T-helper 2 cell treated with Interferon-gamma antibody and Interleukin-4, amounts not matched to agents 5 μg/mL and 100 μg/mL, for 36 hours (primary cell): ENCODE data around the gene ANKRD1.
"Not testable (repeated sequence)": the region's sequence is repeated elsewhere in the genome, so short reads cannot be mapped to it uniquely, and the experiment has no call there.

Source experiments
- DNase-seq: peaks from one replicate; pipeline ENCODE4 v3.0.0; 2021; ENCODE audit warnings: low spot score
- H3K27ac Mint-ChIP-seq: one replicate; pipeline ENCODE4 v1.8.0; 2021; ENCODE audit warnings: mild to moderate bottlenecking, mixed read lengths
- H3K27me3 Mint-ChIP-seq: one replicate; pipeline ENCODE4 v1.8.0; 2021; ENCODE audit warnings: low read depth, mixed read lengths
- H3K36me3 Mint-ChIP-seq: one replicate; pipeline ENCODE4 v1.8.0; 2021; ENCODE audit warnings: low read depth, mixed read lengths
- H3K4me1 Mint-ChIP-seq: one replicate; pipeline ENCODE4 v1.8.0; 2021; ENCODE audit warnings: low read depth, mixed read lengths
- H3K4me3 Mint-ChIP-seq: one replicate; pipeline ENCODE4 v1.8.0; 2022; ENCODE audit warnings: mild to moderate bottlenecking, moderate library complexity, mixed read lengths
- H3K9me3 Mint-ChIP-seq: one replicate; pipeline ENCODE4 v1.8.0; 2021; ENCODE audit warnings: mixed read lengths

The ANKRD1 gene

GRCh38 chr10:90945491-90946070 is 24.7 kb upstream of the ANKRD1 start:
- H3K27ac Mint-ChIP-seq: peak overlapping the region; percentile 14
- no peak for DNase-seq
- H3K4me1 Mint-ChIP-seq: peaks cover 23% of the 10 kb centered on the region
- H3K27me3 Mint-ChIP-seq: no peaks in the 10 kb centered on the region
- H3K4me3 Mint-ChIP-seq: no peak overlapping the region
- H3K36me3 Mint-ChIP-seq: peaks cover 10% of the 10 kb centered on the region
- peaks cover 17% of the 10 kb centered on the region for H3K9me3 Mint-ChIP-seq

DNA sequence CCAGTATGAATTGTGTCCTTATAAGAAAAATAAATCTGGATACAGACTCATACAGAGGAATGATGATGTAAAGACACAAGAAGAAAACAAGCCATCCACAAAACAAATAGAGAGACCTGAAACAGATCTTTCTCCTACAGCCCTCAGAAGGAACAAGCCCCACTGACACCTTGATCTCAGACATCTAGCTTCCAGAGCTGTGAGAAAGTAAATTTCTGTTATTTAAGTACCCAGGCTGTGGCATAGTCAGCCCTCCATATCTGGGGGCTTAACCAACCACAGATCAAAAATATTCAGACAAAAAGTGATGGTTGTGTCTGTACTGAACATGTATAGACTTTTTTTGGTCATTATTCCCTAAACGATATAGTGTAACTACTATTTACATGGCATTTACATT is 23.9 kb upstream of the ANKRD1 start:
- H3K4me3 Mint-ChIP-seq: no peak overlapping the region
- no peak overlapping the region for H3K27ac Mint-ChIP-seq
- DNase-seq: no peak
- peaks cover 23% of the 10 kb centered on the region for H3K4me1 Mint-ChIP-seq
- no peaks in the 10 kb centered on the region for H3K27me3 Mint-ChIP-seq
- peaks cover 10% of the 10 kb centered on the region for H3K36me3 Mint-ChIP-seq
- peaks cover 11% of the 10 kb centered on the region for H3K9me3 Mint-ChIP-seq

DNA sequence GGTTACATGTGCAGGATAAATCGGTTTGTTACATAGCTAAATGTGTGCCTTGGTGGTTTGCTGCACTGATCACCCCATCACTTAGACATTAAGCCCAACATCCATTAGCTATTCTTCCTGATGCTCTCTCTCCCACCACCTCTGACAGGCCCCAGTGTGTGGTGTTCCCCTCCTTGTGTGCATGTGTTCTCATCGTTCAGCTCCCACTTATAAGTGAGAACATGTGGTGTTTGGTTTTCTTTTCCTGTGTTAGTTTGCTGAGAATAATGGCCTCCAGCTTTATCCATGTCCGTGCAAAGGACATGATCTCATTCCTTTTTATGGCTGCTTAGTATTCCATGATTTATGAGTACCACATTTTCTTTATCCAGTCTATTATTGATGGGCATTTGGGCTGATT is 22.1 kb upstream of the ANKRD1 start:
- H3K36me3 Mint-ChIP-seq, H3K27ac Mint-ChIP-seq, H3K27me3 Mint-ChIP-seq, H3K9me3 Mint-ChIP-seq, H3K4me3 Mint-ChIP-seq, DNase-seq: not testable (repeated sequence)
- peaks cover 23% of the 10 kb centered on the region for H3K4me1 Mint-ChIP-seq

DNA sequence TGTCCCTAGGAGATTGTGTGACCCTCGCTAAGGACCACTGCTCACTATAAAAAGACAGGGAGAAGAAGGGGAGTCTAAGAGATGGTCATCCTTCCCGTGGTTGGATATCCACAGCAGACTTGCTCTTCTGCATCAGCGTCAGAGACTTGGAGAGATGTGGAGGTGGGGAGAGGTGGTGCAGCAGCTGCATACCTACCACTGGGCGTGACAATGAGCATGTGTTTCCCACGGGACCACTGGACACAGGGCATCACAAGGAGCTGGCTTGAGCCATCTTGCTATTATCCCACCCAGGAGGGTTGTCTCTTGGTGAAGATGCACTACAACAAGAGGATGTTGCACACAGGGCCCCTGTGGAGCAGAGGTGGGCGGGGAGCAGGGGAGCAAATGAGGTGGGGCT is 18.8 kb upstream of the ANKRD1 start:
- Mint-ChIP-seq H3K27me3 (peaks cover 6% of the 10 kb centered on the region), H3K36me3 (peaks cover 1% of the 10 kb centered on the region), H3K9me3 (no peaks in the 10 kb centered on the region), H3K4me1 (peaks cover 13% of the 10 kb centered on the region), H3K4me3 (no peak overlapping the region), H3K27ac (no peak overlapping the region)
- no peak for DNase-seq

GRCh38 chr10:90939116-90939515 is 18.2 kb upstream of the ANKRD1 start:
- H3K27me3 Mint-ChIP-seq: peaks cover 6% of the 10 kb centered on the region
- H3K36me3 Mint-ChIP-seq: peaks cover 1% of the 10 kb centered on the region
- H3K4me3 Mint-ChIP-seq: no peak overlapping the region
- peaks cover 13% of the 10 kb centered on the region for H3K4me1 Mint-ChIP-seq
- no peak overlapping the region for H3K27ac Mint-ChIP-seq
- no peaks in the 10 kb centered on the region for H3K9me3 Mint-ChIP-seq
- no peak for DNase-seq

DNA sequence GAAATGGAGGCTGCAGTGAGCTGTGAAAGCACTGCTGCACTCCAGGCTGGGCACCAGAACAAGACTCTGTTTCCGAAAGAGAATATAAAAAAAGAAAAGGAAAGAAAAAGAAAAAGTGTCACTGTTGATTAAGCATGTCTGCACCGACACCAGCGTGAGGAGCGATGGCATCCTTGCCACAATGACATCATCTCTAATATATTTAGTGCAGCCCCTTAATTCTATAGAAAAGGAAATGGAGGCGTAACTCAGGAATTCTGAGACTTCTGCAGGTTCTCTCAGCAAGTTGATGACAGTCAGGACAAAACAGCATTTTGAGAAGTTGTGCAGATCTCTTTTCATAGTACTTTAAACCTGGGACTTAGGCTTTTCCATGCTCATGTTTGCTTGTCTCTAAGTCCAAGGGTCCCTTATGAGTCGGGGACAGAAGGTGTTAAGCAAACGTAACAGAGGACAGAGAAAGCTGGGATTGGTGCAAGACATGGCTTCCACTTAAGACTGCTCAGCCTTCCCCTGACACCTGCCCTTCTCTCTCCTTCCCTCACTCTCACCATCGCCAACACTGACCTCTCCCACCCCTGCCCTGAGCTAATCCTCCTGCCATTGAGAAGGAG is 16.9 kb upstream of the ANKRD1 start:
- H3K4me1 Mint-ChIP-seq: peaks cover 10% of the 10 kb centered on the region
- DNase-seq: no peak
- H3K27ac Mint-ChIP-seq: no peak overlapping the region
- peaks cover 11% of the 10 kb centered on the region for H3K27me3 Mint-ChIP-seq
- no peaks in the 10 kb centered on the region for H3K36me3 Mint-ChIP-seq
- H3K4me3 Mint-ChIP-seq: no peak overlapping the region
- H3K9me3 Mint-ChIP-seq: no peaks in the 10 kb centered on the region

- H3K27ac Mint-ChIP-seq: no peak overlapping the region
- H3K9me3 Mint-ChIP-seq: no peaks in the 10 kb centered on the region
- no peak for DNase-seq
- H3K4me3 Mint-ChIP-seq: no peak overlapping the region
- H3K27me3 Mint-ChIP-seq: peaks cover 23% of the 10 kb centered on the region
- H3K4me1 Mint-ChIP-seq: peaks cover 10% of the 10 kb centered on the region
- no peaks in the 10 kb centered on the region for H3K36me3 Mint-ChIP-seq
Observed at GRCh38 chr10:90936276-90936659, 15.4 kb upstream of the ANKRD1 start.

GRCh38 chr10:90935581-90936275 is 14.8 kb upstream of the ANKRD1 start:
- Mint-ChIP-seq H3K36me3 (no peaks in the 10 kb centered on the region), H3K27me3 (peaks cover 28% of the 10 kb centered on the region), H3K4me1 (peaks cover 10% of the 10 kb centered on the region), H3K4me3 (no peak overlapping the region), H3K9me3 (no peaks in the 10 kb centered on the region), H3K27ac (no peak overlapping the region)
- DNase-seq: no peak

DNA sequence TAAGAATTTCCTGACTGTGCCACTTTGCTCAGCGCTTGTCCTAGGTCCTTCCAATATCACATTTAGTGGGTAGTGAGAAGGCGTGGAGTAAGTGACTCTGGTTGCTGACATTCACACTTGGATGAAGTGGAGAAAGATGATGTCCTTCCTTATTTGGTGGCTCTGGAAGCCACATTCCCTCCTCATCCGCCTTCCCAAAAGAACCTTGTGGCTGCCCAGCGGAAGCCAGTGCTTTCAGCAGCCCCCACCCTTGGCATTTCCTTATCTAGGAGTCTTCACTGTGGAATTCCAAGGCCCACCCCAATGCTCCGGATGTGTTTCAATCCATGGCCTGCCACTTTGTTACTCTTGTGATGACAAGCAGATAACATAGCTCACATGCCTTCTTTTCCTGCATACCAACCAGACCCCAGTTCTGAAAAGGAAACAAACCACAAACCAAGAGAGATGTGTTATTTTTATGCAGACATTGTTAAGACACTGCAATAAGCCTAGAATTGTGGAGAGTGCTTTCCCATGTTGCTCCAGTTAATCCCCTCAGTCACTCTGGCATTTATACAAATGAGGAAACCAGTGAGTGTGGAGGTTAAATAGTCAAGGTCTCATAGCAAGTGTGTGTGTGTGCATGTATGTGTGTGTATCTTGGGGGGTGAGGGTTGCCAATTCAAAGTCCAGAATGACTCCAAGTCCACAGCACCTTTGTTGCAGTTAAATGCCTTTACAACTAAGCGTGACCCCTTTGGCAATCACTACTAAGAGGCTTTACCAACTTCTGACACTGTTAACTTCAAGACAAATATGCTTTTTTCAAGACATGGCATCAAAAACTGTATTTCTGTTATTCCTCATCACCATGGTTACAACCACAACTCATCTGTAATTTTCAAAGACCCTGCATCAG is 10.3 kb upstream of the ANKRD1 start:
- no peak for DNase-seq
- H3K36me3 Mint-ChIP-seq: no peaks in the 10 kb centered on the region
- H3K4me1 Mint-ChIP-seq: peaks cover 8% of the 10 kb centered on the region
- no peak overlapping the region for H3K27ac Mint-ChIP-seq
- H3K9me3 Mint-ChIP-seq: no peaks in the 10 kb centered on the region
- H3K4me3 Mint-ChIP-seq: no peak overlapping the region
- H3K27me3 Mint-ChIP-seq: peaks cover 57% of the 10 kb centered on the region

GRCh38 chr10:90930070-90930837 is 9.4 kb upstream of the ANKRD1 start:
- Mint-ChIP-seq H3K4me3 (no peak overlapping the region), H3K4me1 (peaks cover 3% of the 10 kb centered on the region), H3K27me3 (peaks cover 54% of the 10 kb centered on the region), H3K9me3 (no peaks in the 10 kb centered on the region), H3K27ac (no peak overlapping the region), H3K36me3 (no peaks in the 10 kb centered on the region)
- no peak for DNase-seq

DNA sequence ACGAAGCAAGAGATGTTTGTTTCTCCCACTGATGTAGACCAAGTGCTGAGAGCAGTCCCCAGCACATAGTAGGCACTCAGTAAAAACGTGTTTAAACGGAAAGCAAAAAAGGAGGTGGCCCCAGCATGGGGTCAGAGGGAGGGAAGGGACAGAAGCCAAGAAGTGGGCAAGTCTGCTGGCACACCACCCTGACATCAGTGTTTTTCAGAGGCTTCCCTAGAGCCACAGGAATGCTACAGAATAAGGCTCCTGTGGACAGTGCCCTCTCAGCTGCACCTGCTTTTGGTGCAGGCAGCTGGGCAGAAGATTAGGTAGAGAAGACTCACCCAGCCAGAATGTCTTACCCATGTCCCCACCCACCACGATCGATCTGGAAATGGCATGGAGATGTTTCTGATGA is 8.3 kb upstream of the ANKRD1 start:
- Mint-ChIP-seq H3K4me3 (no peak overlapping the region), H3K9me3 (no peaks in the 10 kb centered on the region), H3K27ac (no peak overlapping the region), H3K4me1 (no peaks in the 10 kb centered on the region), H3K36me3 (no peaks in the 10 kb centered on the region), H3K27me3 (peaks cover 58% of the 10 kb centered on the region)
- DNase-seq: no peak

DNA sequence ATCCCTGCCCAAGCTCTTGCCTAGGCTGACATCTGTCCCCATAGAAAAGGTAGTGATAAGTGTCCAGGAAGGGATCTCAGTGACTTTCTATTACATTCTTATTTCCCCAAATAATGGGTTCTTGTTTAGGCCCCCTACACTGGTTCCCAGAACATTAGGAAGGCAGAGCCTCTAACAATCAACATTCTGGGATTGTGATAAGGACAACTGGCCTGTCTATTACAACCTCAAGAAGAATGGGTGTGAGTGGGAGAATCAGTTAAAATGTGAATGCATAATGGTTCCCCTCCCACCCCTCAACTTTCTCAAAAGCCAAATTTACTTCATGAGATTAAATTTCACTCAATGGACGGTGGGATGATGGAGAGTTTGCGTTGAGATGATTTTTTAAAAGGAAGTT is 6.4 kb upstream of the ANKRD1 start:
- no peak for DNase-seq
- peaks cover 59% of the 10 kb centered on the region for H3K27me3 Mint-ChIP-seq

More for the DNA sequence above, 6.4 kb upstream of the ANKRD1 start:
- H3K4me3 Mint-ChIP-seq: no peak overlapping the region
- no peaks in the 10 kb centered on the region for H3K36me3 Mint-ChIP-seq
- no peak overlapping the region for H3K27ac Mint-ChIP-seq
- H3K9me3 Mint-ChIP-seq: no peaks in the 10 kb centered on the region
- H3K4me1 Mint-ChIP-seq: no peaks in the 10 kb centered on the region
